Measurements from ENCODE around the gene MTM1. TPM values are rescaled to one million over a fixed set of nuclear protein-coding genes. Genes with fewer than 3 reads are reported as not detected.

Gene MTM1
- total RNA-seq, 2 donors from 2014 or later: 21.0 to 28.1 TPM

DNA sequence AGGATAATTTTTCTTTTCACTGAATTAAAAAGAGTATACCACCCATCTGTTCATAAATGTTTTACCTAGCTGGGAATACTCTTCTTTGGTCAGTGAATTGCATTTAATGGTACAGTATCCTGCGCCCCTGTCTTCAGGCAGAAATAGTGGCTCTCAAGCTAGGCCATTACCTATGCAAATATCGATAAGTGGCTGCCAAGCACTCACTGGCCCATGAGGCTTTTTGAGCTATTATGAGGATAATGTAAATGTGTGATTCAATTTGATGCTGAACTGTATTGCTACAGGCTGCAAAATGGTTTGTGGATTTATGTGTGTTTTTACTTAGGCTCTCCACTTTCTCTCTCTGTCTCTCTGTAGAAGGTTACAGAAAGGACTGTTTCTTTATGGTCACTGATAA lies 94.7 kb downstream of the MTM1 start:
- DNase-seq (ENCODE audit: low spot score in 2 of 2) (no peak), ATAC-seq (no peak)
- Mint-ChIP-seq H3K9me3 (no peaks in the 10 kb centered on the region), H3K27ac (no peak overlapping the region), H3K36me3 (peaks cover 14 to 20% of the 10 kb centered on the region in 2 donors)

GRCh38 chrX:150664290-150664689 lies 95.9 kb downstream of the MTM1 start:
- DNase-seq (ENCODE audit: low spot score in 2 of 2) (no peak), ATAC-seq (no peak)
- Mint-ChIP-seq H3K9me3 (no peaks in the 10 kb centered on the region), H3K36me3 (peaks cover 14 to 20% of the 10 kb centered on the region in 2 donors), H3K27ac (no peak overlapping the region)

DNA sequence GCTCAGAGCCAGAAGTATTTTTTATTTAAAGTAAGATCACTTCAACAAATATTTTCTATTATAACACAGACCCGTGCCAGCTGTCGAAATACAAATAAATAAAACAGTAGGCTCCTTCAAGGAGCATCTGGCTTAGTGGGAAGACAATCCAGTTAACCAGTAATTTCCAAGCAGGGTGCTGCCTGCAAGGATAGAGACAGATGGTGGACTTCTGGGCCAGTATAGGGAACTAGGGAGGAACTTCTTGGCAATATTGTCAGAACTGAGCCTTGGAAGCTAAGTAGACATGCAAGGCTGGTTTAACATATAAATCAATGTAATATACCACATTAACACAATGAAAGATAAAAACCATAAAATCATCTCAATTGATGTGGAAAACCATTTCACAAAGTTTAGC lies 107.8 kb downstream of the MTM1 start:
- no peak for DNase-seq (ENCODE audit: low spot score in 2 of 2)
- no peaks in the 10 kb centered on the region for H3K36me3 Mint-ChIP-seq
- H3K27ac Mint-ChIP-seq: no peak overlapping the region
- ATAC-seq: no peak
- no peaks in the 10 kb centered on the region for H3K9me3 Mint-ChIP-seq

GRCh38 chrX:150680974-150681373 lies 112.6 kb downstream of the MTM1 start:
- Mint-ChIP-seq H3K9me3 (no peaks in the 10 kb centered on the region), H3K27ac (no peak overlapping the region), H3K36me3 (no peaks in the 10 kb centered on the region)
- no peak for DNase-seq (ENCODE audit: low spot score in 2 of 2)
- peak in 1 of 2 donors; percentile 59 for ATAC-seq

DNA sequence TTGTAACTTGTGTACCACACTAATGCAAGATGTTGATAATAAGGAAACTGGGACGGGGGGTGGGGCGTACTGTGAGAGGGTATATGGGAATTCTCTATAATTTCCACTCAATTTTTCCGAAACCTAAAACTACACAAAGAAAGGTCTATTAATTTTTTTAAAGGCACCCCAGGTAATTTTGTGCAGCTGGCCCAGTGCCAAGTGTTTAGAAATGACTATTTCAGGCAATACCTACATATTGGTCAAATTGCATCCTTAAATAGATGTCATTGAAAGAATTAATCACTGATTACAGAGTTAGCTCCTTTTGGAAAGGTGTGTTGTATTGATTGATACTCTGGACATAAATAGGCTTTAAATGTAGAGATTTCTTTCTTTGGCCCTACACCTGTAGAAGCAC lies 114.7 kb downstream of the MTM1 start:
- DNase-seq (ENCODE audit: low spot score in 2 of 2) (no peak), ATAC-seq (peak in 1 of 2 donors; percentile 16)
- Mint-ChIP-seq H3K36me3 (no peaks in the 10 kb centered on the region), H3K9me3 (peaks cover 0 to under 1% of the 10 kb centered on the region in 2 donors), H3K27ac (no peak overlapping the region)

DNA sequence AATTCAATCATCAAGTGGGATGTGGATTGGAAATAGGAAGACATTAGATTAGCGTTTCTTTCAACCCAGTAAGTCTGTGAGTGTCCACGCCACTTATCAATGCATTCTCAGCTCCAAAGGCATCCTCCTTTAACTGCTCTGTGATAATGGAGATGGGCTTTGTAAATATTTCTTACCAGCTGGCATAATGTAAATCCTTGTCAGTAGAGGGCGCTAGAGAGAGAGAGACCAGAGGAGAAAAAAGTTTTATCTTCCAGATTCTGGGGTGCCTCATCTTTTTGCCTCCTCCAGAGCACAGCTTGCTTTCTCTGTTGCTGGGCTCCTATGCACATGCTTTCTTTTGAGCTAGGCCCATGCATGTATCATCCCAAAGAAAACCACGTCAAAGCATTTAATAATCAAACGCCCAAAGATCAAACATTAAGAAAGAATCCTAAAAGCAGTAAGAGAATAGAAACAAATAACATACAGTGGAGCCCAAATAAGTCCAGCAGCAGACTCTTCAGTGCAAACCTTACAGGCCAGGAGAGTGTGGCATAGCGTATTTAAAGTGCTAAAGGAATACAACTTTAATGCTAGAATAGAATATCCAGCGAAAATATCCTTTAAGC lies 115.2 kb downstream of the MTM1 start:
- ATAC-seq: peak; percentile 58 to 60
- DNase-seq (ENCODE audit: low spot score in 2 of 2): peak in 1 of 2 donors; percentile 38

DNA sequence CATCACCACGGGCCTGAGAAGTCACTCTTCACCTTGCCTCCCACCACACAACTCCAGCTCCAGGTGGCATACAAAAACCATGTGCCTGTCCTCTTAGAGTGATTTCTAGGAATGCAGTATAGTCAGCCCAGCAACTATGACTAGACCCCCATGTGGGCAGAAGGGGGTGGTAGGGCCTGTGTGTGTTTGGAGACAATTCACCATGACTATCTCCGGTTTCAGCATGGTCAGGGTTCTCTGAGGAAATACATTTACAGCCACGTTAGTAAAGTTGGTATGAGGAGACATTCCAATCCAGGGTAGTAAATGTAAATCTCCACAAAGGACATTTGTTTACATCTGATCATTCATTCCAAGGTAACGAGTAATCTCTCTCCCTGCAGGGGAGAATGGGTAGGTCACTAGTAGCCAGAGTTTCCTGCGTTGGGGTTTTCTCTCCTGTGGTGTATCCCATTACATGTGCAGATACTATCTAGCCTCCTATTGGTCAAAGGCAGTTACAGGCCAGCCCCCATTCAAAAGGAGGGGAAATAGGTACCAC lies 120.6 kb downstream of the MTM1 start:
- Mint-ChIP-seq H3K9me3 (peaks cover 0 to 4% of the 10 kb centered on the region in 2 donors), H3K27ac (peak overlapping the region in 1 of 2 donors; percentile 75), H3K36me3 (peaks cover 10 to 17% of the 10 kb centered on the region in 2 donors)
- ATAC-seq (no peak), DNase-seq (ENCODE audit: low spot score in 2 of 2) (no peak)

More for the DNA sequence above, 115.2 kb downstream of the MTM1 start:
- H3K27ac Mint-ChIP-seq: no peak overlapping the region
- H3K9me3 Mint-ChIP-seq: peaks cover 0 to 4% of the 10 kb centered on the region in 2 donors
- no peaks in the 10 kb centered on the region for H3K36me3 Mint-ChIP-seq

DNA sequence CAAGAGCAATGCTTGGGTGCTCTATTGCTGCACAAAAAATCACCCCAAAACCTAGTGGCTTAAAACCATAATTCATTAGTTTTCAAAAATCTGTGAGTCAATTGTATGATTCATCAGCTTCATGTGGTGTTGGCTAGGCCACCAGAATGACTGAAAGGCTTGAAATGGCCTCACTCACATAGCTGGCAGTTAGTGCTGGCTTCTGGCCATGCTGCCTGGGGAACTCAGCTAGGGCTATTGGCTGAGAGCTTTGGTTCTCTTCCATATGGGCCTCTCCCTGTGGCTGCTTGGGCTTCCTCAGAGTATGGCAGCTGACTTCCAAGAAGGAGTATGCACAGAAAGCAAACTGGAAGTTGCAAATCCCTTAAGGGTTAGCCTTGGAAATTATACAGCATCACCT lies 121.7 kb downstream of the MTM1 start:
- Mint-ChIP-seq H3K9me3 (peaks cover 0 to 4% of the 10 kb centered on the region in 2 donors), H3K27ac (peak overlapping the region in 1 of 2 donors; percentile 95), H3K36me3 (peaks cover 15 to 19% of the 10 kb centered on the region in 2 donors)
- ATAC-seq (peak; percentile 27 to 50), DNase-seq (ENCODE audit: low spot score in 2 of 2) (peak in 1 of 2 donors; percentile 55)

GRCh38 chrX:150692296-150692695 lies 123.9 kb downstream of the MTM1 start:
- Mint-ChIP-seq H3K27ac (peak overlapping the region; percentile 95 to 96), H3K9me3 (peaks cover 0 to 4% of the 10 kb centered on the region in 2 donors), H3K36me3 (peaks cover 26% of the 10 kb centered on the region in 2 donors)
- ATAC-seq: no peak
- DNase-seq (ENCODE audit: low spot score in 2 of 2): no peak

DNA sequence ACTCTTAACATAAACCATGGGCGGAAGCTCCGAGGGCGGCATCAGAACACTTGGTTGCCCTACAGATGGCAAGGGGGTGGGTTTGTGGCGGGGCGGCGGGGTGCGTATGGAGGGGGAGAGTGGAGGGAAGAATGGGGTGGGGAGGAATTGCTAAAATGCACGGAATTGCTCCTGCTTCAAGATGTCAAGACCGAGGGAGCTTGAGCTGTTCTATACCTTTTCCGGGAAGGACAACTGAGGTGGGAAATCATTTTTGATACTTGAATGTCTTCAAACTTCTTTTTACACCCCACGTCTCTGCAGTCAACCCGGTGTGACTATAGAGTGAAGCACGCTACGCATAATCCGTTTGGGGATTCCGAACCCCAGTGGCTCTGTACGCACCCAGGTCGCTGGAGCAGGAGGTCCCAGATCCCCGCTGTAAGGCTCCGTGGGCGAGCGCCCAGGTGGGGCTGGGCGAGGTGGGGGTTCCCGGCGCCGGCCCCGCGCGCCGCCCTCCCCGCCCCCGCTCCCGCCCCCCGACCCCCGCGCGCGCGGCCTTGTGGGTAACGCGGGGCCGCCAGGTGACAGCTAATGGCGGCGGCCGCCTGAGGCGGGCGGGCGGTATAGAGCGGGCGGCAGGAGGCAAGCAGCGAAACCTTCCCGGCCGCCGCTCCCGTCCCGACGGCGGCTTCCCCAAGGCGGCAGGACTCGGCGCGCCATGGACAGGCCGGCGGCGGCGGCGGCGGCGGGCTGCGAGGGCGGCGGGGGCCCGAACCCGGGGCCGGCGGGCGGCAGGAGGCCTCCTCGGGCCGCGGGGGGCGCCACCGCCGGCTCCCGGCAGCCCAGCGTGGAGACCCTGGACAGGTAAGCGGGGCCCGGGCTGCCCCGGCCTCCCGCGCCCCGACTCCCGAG lies 124.7 kb downstream of the MTM1 start, which contains the start of gene MTMR1:
Gene MTMR1, plus strand, starts transcription at position 566 of the 894 bp plus-strand sequence. Its CDS starts 135 bp downstream, at position 701.
- Mint-ChIP-seq H3K9me3 (peaks cover 0 to 4% of the 10 kb centered on the region in 2 donors), H3K36me3 (peaks cover 26% of the 10 kb centered on the region in 2 donors), H3K27ac (peak within 1 kb of the TSS; percentile 98)
- DNase-seq (ENCODE audit: low spot score in 2 of 2) (peak; percentile 48 to 53), ATAC-seq (peak in 1 of 2 donors; percentile 46)

- Mint-ChIP-seq H3K36me3 (peaks cover 26% of the 10 kb centered on the region in 2 donors), H3K9me3 (no peaks in the 10 kb centered on the region), H3K27ac (peak overlapping the region; percentile 98)
- DNase-seq (ENCODE audit: low spot score in 2 of 2) (peak; percentile 52 to 75), ATAC-seq (peak; percentile 15 to 61)
Observed at GRCh38 chrX:150693725-150694574, 125.5 kb downstream of the MTM1 start.

GRCh38 chrX:150694738-150695410 lies 126.5 kb downstream of the MTM1 start:
- H3K36me3 Mint-ChIP-seq: peaks cover 26% of the 10 kb centered on the region in 2 donors
- H3K27ac Mint-ChIP-seq: peak overlapping the region; percentile 98
- ATAC-seq (peak; percentile 60 to 68), DNase-seq (ENCODE audit: low spot score in 2 of 2) (peak in 1 of 2 donors; percentile 62)
- H3K9me3 Mint-ChIP-seq: no peaks in the 10 kb centered on the region

DNA sequence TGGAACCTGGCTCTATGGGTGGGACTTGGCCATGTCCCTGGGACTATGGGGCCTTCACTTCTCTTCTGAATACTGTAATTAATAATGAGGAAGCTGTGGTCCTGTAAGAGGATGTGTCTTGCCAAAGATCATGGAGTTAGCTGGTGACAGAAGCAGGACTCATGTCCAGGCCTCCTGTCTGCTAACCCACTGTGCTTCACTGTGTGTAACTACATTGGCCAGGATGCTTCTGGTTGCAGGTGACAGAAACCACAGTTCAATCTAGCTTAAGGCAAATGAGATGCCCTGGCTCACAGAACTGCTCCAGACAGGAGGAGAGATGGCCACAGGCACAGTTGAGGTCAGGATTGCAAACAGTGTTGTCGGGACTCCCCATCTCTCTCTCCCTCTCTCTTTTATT lies 127.9 kb downstream of the MTM1 start:
- H3K27ac Mint-ChIP-seq: peak overlapping the region; percentile 98
- ATAC-seq (peak in 1 of 2 donors; percentile 16), DNase-seq (ENCODE audit: low spot score in 2 of 2) (no peak)
- H3K9me3 Mint-ChIP-seq: no peaks in the 10 kb centered on the region
- peaks cover 22 to 25% of the 10 kb centered on the region in 2 donors for H3K36me3 Mint-ChIP-seq

GRCh38 chrX:150696866-150697265 lies 128.4 kb downstream of the MTM1 start:
- Mint-ChIP-seq H3K27ac (peak overlapping the region; percentile 33 to 98), H3K36me3 (peaks cover 17 to 22% of the 10 kb centered on the region in 2 donors), H3K9me3 (no peaks in the 10 kb centered on the region)
- no peak for DNase-seq (ENCODE audit: low spot score in 2 of 2)
- peak; percentile 12 to 15 for ATAC-seq

GRCh38 chrX:150697641-150698040 lies 129.2 kb downstream of the MTM1 start:
- Mint-ChIP-seq H3K27ac (peak overlapping the region; percentile 33 to 98), H3K36me3 (peaks cover 10 to 22% of the 10 kb centered on the region in 2 donors), H3K9me3 (no peaks in the 10 kb centered on the region)
- DNase-seq (ENCODE audit: low spot score in 2 of 2) (peak in 1 of 2 donors; percentile 63), ATAC-seq (peak in 1 of 2 donors; percentile 38)
